Esophagus muscularis mucosa (tissue), 3 donors: ENCODE data around the gene SEMA5A.

Source experiments
- CTCF ChIP-seq, 3 experiments: fragments of 200-600 bp in 2 of 3; fragments of 450-650 bp in 1 of 3; sonication (generic) in 2 of 3; IDR thresholded peaks; one replicate each; pipeline ENCODE4 v1.5.1; 2017 to 2019; ENCODE audit warnings: antibody characterized with exemption in 3 of 3, mild to moderate bottlenecking in 2 of 3, moderate library complexity in 1 of 3
- POLR2AphosphoS5 ChIP-seq, 2 donors: sonication (generic); formaldehyde crosslinking; IDR thresholded peaks; one replicate each; pipeline ENCODE4 v1.6.1; 2017; ENCODE audit warnings: antibody characterized with exemption in 2 of 2

- TF ChIP-seq CTCF (IDR thresholded peaks at IDR 0.05) (no peak), POLR2AphosphoS5 (IDR thresholded peaks at IDR 0.05) (peak; percentile 25 to 61)
These were observed at the start of gene SEMA5A for GRCh38 chr5:9545992-9546851.
